CD4-positive, alpha-beta T cell treated with Interferon alpha-2 for 1 hour (primary cell): ENCODE results near the gene NCOA1.
"Not testable (repeated sequence)": the region's sequence is repeated elsewhere in the genome, so short reads cannot be mapped to it uniquely, and the experiment has no call there.

Experiments used
- DNase-seq, 2 donors: peaks; one replicate each; pipeline ENCODE4 v3.0.0-alpha.2; 2020 to 2022

Gene NCOA1

DNA sequence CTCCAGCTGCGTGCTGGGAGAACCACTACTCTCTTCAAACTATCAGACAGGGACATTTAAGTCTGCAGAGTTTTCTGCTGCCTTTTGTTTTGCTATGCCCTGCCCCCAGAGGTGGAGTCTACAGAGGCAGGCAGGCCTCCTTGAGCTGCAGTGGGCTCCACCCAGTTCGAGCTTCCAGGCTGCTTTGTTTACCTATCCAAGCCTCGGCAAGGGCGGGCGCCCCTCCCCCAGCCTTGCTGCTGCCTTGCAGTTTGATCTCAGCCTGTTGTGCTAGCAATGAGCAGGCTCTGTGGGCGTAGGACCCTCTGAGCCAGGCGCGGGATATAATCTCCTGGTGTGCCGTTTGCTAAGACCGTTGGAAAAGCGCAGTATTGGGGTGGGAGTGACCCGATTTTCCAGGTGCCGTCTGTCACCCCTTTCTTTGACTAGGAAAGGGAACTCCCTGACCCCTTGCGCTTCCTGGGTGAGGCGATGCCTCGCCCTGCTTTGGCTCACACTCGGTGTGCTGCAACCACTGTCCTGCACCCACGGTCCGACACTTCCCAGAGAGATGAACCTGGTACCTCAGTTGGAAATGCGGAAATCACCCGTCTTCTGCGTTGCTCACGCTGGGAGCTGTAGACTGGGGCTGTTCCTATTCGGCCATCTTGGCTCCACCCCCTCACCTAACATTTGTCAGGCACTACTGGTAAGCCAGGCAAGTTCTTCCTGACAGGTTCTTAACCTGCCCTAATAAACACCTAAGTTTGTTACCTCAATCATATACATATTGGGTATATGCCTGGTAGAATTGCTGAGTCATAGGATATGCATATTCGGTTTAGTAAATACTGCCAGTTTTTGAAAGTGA, 315.0 kb downstream of the NCOA1 start:
- DNase-seq: not testable (repeated sequence)

DNA sequence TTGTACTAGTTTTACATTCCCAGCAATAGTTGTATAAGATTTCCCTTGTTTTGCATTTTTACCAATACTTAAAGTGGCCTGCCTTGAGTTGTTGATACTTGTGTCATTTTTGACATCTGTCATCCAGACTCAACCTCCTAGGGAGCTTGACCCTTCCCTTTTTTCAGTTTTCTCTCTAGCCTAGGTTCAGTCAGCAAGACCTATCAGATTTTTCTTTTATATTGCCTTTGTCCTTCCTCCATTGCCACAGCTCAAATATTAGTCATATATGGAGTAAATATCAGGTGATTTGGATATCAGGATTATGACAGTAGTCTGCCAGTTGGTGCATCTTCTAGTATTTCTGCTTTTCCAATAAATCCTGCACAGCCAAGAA, 315.6 kb downstream of the NCOA1 start:
- no peak for DNase-seq

DNA sequence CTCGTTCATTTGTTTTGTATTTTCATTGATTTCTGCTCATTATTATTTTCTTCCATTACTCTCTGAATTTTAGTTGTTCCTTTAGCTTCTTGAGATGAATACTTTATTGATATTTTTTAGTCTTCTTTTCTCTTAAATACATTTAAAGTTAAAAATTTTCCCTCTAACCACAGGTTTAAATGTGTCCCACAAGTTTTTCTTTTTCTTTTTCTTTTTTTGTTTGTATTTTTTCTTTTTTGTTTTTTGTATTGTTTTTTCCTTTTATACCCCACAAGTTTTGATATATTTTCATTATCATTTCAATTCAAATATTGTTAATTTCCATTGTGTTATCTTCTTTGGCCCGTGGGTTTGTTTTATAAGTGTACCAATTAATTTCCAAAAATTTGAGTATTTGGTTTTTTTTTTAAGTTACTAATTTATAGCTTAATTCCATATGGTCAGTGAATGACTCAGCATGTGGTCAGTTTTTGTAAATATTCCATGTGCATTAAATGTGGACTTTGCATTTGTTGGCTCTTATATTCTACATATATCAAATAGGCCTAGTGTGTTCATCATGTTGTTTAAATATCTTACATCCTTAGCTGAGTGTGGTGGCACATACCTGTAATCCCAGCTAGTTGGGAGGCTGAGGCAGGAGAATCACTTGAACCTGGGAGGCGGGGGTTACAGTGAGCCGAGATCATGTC, 318.4 kb downstream of the NCOA1 start:
- no peak for DNase-seq

DNA sequence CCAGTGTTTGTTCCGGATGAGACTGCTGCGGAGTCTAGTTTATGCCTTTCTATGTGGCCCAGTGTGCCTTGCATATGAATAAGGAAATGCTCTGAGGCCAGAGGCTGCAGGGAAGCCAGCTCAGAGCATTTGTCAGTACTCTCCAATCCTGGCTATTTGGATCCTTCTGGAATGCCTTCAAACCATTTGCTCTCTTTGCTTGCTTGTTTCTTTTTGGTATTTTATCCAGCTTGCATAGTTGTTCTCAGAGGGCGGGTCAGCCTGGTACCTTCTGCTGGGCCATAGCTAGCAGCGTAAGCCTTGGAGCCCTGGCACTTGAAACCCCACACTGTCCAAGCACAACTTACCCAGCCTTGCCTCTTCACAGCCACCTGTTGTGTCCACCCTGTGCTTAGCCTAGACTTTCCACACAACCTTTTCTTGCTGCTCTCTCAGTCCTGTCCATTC, 322.7 kb downstream of the NCOA1 start:
- DNase-seq: no peak

DNA sequence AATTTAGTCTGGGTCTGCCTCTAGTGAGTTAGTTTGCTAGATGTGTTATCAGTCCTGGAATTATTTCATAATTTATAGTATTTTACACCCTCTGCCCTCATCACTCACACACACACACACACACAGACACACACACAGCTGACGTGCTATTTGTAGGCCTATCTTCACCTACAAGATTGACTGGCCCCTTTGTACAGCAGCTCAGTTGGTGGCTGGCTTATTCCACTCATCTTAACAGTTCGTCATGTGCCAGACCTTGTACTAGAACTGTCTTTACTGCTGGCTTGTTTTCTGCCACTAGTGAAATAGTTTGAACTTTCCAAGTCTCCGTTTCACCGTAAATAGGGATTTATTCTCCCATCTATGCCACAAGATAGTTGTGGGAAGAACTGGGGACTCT, 323.5 kb downstream of the NCOA1 start:
- no peak for DNase-seq

DNA sequence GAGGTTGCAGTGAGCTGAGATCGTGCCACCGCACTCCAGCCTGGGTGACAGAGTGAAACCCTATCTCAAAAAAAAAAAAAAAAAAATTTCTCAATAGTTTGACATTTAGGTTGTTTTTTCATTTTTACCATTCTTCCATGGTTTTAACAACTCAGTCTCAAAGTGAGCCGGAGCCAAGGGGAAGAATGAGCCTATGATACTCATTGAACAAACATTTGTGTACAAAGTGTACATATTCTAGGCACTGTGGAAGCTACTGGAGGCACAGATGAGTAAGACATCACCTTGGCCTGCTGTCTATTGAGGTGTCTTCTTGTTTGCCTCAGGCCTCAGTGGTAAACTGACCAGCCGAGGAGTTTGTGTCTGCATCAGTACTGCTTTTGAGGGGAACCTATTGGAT, 324.1 kb downstream of the NCOA1 start:
- no peak for DNase-seq

DNA sequence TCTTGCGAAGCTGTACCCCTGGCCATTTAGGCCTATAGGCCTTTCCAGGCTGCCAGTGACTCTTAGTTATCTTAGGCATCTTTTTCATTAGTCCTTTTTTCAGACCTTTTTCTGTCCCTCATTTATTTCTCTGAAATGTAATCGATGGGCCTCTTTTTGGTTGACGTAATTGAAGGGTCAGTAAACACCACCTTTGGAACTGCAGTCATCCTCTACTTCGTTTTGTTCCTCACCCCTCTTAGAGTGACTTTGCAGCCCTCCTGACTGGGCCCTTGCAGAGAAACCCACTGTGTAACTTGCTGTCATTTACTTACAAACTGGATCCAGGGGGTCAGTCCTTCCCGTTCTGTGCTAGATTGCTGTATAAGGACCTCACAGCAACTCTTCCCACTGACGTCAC, 325.4 kb downstream of the NCOA1 start:
- no peak for DNase-seq

DNA sequence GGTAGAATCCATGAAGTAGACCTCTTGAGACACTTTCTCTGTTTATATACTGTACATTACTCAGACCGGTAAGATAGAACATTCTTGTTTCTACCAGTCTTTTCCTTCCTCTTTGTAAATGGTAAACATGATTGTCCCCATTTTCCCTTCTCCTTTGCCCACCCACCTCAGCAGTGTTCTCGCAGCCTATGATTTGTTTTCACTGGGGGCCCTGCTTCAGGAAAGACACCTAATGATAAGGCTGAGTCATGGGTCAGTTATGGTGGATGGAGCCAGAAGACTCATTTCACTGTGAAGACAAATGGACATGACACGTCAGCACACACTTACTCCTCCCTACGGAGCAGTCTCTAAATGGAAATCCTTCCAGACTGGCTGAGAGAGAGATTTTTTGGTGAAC, 325.8 kb downstream of the NCOA1 start:
- no peak for DNase-seq

DNA sequence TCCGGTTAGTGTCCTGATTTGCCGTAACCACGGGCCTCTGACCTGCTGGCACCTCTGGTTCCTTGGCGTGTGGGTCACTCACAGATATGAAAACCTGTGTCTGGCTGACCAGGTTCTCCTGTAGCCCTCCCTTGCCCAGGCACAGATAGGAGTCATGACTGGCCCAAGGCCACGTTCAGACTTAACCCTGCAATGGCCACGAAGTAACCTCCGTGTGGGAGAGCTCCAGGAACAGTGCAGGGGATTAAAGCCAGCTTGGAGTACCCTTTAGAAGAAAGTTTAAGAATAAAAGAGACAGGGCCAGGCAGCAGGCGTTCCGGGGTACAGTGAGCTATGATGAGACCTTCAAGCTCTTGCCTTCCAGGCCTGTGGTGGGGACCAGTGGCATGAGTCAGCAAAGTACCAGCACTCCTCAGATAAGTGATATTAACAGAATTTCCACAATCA, 327.7 kb downstream of the NCOA1 start:
- DNase-seq: no peak

DNA sequence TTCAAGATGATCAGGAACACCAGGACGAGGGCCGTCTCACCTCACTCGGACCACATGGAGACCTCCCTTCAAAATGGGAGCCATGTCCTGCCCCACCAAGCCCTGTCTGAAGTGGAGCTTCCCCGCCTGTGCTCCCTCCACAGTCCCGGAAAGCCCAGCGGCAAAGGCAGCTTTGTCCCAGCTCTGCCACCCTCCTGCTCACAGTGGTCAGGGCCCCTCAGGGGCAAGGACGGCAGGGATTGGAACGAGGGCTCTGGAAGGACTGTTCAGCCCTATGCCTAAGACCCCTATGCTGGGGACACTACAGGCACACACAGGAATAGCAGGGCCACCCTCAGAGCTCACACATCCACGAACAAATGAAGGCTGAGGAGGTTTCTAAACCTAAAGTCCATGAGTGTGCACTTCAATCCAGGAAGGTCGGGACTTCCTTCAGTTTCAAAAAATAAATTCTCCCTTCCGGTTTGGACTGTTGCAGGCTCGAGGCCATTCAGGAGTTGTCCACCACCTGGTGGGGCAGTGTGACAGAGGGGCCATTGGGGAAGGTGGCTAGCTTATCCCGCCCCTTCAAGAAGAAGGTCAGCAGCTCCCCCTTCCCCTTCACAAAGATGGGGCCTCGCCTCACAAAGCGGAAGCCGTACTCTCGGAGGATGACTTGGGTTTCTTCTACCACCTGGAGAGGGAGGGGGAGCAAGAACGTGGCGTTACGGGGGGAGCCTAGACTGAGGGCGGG, 328.6 kb downstream of the NCOA1 start:
- no peak for DNase-seq

DNA sequence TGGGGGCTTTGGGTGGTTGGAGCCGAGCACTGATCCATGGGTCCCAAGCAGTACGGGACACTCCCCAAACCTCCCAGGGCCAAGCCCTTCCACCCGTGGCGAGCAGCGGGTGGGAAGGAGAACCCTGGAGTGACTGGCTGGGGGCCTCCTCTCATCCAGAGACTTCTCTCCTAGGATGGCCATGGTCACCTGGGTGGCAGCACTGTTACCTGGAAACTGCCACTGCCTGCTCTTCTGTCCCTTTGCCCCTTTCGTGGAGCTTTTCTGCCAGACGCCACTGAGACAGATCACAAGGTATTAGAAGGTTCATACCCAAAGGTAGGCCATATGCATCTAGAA, 329.1 kb downstream of the NCOA1 start:
- DNase-seq: no peak
